HG02763 (cell line): ENCODE measurements around the gene FLNB.
A peak's percentile ranks its signal among the peaks of the same experiment; 100 is the strongest.
"Not testable (repeated sequence)": the region's sequence is repeated elsewhere in the genome, so short reads cannot be mapped to it uniquely, and the experiment has no call there.

Experiments used
- ATAC-seq: cut with Tn5 transposase; IDR thresholded peaks from one replicate; pipeline ENCODE4 v1.9.1; 2021; ENCODE audit warnings: mild to moderate bottlenecking, moderate library complexity; ENCODE audit not compliant: unreplicated experiment

The FLNB gene

DNA sequence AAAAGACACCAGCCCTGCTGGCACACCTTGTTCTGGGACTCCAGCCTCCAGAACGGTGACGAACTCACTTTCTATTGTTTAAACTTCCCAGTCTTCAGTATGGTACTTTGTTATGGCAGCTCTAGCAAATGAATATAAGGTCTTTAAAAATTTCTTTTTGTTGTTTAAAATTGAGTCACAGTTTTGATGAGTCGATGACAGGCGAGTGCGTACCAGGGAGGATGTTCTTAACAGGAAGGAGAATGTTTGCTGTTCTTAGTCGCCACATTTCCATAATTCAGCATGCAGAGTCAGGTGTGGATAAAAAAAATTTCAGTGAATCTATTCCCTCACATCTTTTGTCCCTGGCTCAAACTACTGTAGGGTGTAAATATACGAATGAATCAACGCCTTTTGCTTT is 190.1 kb downstream of the FLNB start:
- no peak for ATAC-seq

GRCh38 chr3:58198804-58199203 is 190.6 kb downstream of the FLNB start:
- ATAC-seq: no peak

- ATAC-seq: no peak
Measured at GRCh38 chr3:58200121-58200709, 192.0 kb downstream of the FLNB start.

GRCh38 chr3:58200846-58201355 is 192.7 kb downstream of the FLNB start:
- no peak for ATAC-seq

GRCh38 chr3:58201451-58201850 is 193.2 kb downstream of the FLNB start:
- ATAC-seq: not testable (repeated sequence)

GRCh38 chr3:58202917-58203360 is 194.7 kb downstream of the FLNB start:
- peak; percentile 73 for ATAC-seq

DNA sequence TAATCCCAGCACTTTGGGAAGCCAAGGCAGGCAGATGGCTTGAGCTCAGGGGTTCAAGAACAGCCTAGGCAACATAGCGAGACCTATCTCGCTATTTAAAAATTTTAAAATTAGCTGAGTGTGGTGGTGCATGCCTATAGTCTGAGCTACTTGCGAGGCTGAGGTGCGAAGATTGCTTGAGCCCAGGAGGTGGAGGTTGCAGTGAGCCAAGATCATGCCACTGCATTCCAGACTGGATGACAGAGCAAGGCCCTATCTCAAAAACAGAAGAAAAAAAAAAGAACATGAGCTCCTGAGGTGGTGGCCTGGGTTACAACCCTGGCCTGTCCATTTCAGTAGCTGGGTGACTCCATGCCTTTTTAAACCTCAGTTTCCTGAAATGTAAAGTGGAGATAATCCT is 195.3 kb downstream of the FLNB start:
- no peak for ATAC-seq

DNA sequence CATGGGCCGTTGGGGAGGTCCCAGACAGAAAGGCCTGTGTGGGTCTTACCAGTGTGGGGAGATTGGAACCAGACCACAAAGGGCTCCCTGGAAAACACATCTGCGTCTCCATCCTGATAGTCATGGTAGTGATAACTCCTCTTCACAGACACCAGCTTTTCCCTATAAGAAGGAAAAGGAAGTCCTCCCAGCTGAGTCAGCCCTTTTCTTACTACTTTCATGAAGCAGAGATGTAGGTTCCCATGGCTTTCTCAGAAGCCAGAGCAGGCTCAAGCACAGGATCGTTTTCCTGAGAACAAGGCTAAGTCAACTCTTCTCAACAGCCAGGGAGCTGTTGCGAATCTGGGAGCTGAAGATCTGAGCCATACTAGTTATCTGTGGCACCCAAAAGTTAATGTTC is 196.5 kb downstream of the FLNB start:
- no peak for ATAC-seq

DNA sequence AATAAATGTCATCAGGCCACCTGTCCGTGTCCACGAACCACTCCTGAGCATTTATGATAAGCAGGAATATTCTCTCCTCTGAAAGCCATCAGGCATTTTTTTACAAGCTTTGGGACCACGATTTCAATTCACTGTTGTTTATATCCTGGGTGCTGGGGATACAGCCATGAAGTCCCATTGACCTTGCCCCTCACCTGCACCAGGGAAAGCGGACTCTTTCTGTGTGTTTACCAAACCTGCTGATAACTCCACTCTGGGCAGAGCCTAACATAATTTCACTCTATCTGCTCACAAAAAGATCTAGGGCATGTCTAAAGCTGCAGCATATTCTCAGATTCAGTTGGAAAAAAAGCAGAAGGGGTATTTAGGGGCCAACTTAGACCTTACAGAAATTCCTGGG is 197.8 kb downstream of the FLNB start:
- ATAC-seq: no peak

DNA sequence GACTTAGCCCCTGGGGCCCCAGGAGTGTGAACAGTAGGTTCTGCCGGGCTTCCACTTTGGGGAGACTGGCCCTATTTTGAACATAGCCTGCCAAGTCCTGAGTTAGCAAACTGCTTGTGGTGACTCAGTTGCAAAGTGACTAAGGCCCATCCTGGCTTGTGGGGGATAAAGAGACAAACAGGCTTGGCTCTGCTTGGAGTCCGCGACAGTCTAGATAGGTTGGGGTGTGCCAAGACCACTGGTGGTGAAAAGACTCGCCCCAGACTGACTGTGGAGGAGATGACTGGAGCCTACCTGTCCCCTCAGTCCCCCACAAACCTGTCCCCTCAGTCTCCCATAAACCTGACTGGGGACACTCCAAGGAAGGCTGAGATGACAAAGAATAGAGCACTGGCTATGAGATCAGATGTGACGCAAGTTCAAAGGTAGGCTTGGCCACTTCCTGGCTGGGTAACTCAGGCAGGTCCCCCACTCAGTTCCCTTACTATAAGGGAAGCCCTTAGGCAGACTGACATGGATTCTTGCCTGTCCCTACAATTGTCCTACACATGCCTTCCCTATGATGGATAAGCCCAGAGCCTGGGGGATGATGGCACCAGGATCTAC is 198.3 kb downstream of the FLNB start:
- ATAC-seq: no peak

DNA sequence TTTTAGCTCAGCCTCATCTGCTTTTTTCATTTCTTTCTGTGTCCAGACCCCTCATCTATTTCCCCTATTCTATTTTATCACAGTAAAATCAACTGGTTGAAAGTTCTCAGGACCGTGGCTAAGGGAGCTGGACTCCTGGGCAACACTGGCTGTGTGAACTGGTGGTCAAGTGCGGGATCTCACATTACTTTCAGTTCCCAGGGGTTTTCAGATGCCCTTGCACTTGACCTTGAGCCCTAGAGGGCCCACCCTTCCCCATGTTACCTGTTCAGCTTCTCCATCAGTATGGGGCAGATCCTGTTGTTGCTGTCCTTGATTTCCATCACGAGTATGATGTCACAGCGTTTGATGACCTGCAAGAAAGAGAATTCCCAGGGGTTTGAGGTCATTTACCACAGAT is 199.7 kb downstream of the FLNB start:
- ATAC-seq: no peak

DNA sequence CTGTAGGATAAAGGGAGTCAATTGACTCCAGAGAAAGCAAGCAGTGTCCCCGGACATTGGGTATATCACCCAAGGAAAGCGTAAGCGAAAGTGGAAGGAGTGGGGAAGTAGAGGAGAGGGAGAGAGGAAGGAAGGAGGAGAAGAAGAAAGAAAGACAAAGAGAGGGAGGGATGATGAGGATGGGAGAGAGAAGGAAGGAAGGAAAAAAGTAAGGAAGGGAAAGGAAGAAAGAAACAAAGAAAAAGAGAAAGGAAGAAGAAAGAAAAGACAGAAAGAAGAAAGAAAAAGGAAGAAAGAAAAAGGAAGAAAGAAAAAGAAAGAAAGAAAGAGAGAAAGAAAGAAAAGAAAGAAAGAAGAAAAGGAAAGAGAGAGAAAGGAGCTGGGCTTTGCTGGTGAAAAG is 201.7 kb downstream of the FLNB start:
- ATAC-seq: no peak

DNA sequence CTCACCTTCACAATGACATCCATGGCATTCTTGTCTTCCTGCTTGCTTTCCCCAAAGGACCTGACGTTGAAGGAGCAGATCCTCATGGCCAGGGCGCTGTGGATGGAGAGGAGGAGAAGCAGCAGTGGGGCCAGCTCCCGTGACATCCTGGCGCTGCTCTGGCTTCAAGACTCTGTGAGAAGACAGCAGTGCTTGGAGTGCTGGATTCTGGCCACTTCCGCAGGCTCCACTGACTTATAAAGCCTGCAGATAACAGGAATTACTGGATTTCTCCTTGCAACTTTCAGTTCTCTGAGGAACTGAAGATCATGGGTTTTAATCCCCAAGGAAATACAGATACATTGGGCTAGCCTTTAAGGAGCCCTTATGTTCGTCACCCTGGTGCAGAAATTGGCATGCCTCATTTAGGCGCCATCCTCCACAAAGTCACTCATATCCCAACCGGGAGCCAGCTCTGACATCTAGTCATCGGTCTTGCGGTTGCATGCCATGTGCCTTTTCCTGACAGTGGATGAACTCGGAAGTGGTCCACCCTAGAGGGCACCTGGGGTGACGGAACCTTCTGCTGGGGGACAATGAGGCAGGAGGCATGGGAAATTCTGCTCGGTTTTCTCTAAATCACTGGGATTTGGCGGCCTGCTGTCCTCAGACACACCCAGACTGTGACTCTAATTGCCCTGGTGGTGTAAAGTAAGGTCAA is 202.7 kb downstream of the FLNB start, which contains the start of gene DNASE1L3:
TSS of gene DNASE1L3 (minus strand) at position 212 of the 700 bp plus-strand sequence. CDS start at position 146, 66 bp downstream.
- ATAC-seq: no peak

DNA sequence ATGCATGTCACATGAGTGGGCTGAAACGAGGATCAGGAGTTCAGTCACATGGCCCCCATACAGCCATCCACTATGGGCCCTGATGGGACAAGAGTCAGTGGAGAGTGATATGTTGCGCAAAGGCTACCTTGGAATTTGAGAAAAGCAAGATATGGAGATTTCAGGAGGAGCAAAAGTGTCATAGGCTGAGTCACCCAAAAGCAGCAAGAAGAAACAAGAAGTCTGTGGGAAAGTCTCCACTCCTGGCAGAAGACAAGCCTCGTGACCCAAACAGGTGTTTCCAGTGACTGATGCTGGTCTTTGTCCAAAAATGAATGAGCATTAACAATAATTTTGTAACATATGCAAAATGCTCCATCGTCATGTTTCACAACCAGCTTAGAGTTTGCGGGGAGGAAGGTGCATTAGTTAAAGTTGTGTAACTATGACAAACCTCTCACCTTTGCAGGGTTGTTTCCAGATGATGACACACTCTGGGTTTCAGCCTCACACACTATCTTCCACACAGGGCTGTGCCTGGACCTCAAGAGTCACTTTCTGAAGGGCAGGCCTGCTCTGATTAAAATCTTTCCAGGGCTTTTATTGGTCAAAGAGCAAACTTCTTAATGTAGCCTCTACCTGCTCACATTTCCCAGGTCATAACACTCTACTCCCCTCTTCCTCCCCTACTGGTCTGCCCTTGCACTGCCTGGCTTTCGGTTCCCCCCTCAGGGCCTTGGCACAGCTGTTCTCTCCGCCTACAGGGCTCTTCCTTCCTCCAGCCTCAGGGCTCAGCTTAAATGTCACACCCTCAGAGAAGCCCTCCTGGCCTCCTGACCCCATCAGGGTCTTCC is 206.5 kb downstream of the FLNB start:
- peak; percentile 76 for ATAC-seq

GRCh38 chr3:58215317-58216025 is 207.2 kb downstream of the FLNB start:
- ATAC-seq: peak; percentile 9

DNA sequence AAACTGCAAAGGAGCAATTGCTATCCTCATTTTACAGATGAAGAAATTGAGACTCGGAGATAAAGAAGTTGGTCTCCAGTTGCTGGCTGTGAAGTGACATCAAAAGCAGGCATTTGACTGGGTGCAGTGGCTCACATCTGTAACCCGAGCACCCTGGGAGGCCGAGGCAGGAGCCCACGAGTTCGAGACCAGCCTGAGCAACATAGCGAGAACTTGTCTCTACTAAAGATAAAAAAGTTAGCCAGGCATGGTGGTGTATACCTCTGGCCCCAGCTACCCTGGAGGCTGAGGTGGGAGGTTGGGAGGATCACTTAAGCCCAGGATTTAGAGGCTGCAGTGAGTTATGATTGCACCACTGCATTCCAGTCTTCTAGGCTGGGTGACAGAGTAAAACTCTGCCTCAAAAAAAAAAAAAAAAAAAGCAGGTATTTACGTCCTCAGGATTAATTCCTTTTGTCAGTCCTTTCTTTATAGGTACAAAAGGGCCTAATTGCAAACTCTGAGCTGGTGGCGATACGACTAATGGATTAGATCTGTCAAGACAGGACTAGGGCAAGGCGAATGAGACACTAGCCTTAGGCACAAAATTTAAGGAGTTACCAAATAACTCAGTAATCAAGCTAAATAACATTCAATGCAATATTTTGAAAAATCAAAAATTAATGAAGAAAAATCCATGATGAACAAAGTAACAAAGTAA is 208.4 kb downstream of the FLNB start:
- no peak for ATAC-seq

- peak; percentile 31 for ATAC-seq
Measured at GRCh38 chr3:58217209-58217811, 209.1 kb downstream of the FLNB start.

- ATAC-seq: no peak
Measured at GRCh38 chr3:58218904-58219303, 210.7 kb downstream of the FLNB start.
